ENCODE results near the gene TAF11.

GRCh38 chr6:34860776-34861175 lies 27.1 kb downstream of the TAF11 start:
- TF ChIP-seq JUN (CRISPR knock-in tag; IDR thresholded peaks at IDR 0.05): no peak
- TF ChIP-seq CTCF (IDR thresholded peaks at IDR 0.05): no peak
- TF ChIP-seq PREB (CRISPR knock-in tag; IDR thresholded peaks at IDR 0.05; ENCODE audit: borderline replicate concordance): no peak
- TF ChIP-seq ZNF532 (CRISPR knock-in tag; IDR thresholded peaks at IDR 0.05; ENCODE audit: borderline replicate concordance): no peak
- no peak for TF ChIP-seq ATF2 (CRISPR knock-in tag; IDR thresholded peaks at IDR 0.05; ENCODE audit: borderline replicate concordance, low read depth)
- no peak for TF ChIP-seq ESRRA (CRISPR knock-in tag; IDR thresholded peaks at IDR 0.05; ENCODE audit: borderline replicate concordance)
- TF ChIP-seq ETV6 (CRISPR knock-in tag; IDR thresholded peaks at IDR 0.05): no peak
- TF ChIP-seq MAX (CRISPR knock-in tag; IDR thresholded peaks at IDR 0.05): no peak
- TF ChIP-seq ZNF121 (CRISPR knock-in tag; IDR thresholded peaks at IDR 0.05): no peak
- no peak for TF ChIP-seq ELF4 (CRISPR knock-in tag; IDR thresholded peaks at IDR 0.05; ENCODE audit: low read depth)
- TF ChIP-seq NFYB (CRISPR knock-in tag; conservative IDR thresholded peaks at IDR 0.05; ENCODE audit: low read depth): no peak
- TF ChIP-seq E2F1 (CRISPR knock-in tag; IDR thresholded peaks at IDR 0.05): no peak
- no peak for TF ChIP-seq FOXP4 (CRISPR knock-in tag; IDR thresholded peaks at IDR 0.05)
